Fibroblast of lung (primary cell): ENCODE data around the gene TOX2.

Source experiments
- EZH2 ChIP-seq: IDR thresholded peaks from 2 replicates; pipeline ENCODE4 v1.5.1; 2012; ENCODE audit warnings: low read length, control low read depth, mild to moderate bottlenecking; ENCODE audit errors: missing control alignments
- TF ChIP-seq, protein P1 (sequence below), 2 donors: IDR thresholded peaks in 1 of 2; conservative IDR thresholded peaks in 1 of 2; 1 replicate in 1 of 2; 2 replicates in 1 of 2; pipeline ENCODE4 v1.5.1; 2011 to 2012; ENCODE audit warnings: low read length in 2 of 2, control low read depth in 1 of 2, inconsistent platforms in 1 of 2, low read depth in 1 of 2, mild to moderate bottlenecking in 1 of 2

DNA sequence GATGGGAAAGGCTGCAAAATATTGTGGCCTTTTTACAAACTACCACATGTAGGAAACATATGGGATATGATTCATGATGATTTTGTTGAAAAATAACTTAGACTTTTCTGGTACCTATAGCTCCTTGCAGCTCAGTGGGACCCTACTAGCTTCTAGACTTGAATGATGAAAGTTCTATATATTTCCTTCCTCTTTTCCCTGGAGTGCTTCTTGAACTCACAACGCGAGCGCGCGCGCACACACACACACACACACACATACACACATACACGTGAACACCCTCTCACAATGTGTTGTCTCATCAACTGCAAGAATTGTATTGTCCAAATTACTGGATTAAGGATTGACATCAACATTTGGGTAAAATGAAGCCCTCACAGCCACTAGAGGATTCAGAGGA, 61.9 kb downstream of the TOX2 start:
- TF ChIP-seq, protein P1, sequence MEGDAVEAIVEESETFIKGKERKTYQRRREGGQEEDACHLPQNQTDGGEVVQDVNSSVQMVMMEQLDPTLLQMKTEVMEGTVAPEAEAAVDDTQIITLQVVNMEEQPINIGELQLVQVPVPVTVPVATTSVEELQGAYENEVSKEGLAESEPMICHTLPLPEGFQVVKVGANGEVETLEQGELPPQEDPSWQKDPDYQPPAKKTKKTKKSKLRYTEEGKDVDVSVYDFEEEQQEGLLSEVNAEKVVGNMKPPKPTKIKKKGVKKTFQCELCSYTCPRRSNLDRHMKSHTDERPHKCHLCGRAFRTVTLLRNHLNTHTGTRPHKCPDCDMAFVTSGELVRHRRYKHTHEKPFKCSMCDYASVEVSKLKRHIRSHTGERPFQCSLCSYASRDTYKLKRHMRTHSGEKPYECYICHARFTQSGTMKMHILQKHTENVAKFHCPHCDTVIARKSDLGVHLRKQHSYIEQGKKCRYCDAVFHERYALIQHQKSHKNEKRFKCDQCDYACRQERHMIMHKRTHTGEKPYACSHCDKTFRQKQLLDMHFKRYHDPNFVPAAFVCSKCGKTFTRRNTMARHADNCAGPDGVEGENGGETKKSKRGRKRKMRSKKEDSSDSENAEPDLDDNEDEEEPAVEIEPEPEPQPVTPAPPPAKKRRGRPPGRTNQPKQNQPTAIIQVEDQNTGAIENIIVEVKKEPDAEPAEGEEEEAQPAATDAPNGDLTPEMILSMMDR (conservative IDR thresholded peaks at IDR 0.05 in 1 of 2, IDR thresholded peaks at IDR 0.05 in 1 of 2; ENCODE audit: low read depth in 1 of 2, low read length in 2 of 2) = no peak
- TF ChIP-seq EZH2 = no peak
